Measurements from ENCODE around the gene SRSF4. TPM values are rescaled to one million over a fixed set of nuclear protein-coding genes. Genes with fewer than 3 reads are reported as not detected.

Gene SRSF4
- total and polyA plus RNA-seq, 10 of the 15 experiments (the other 5 are each of a cell fraction or from before 2014, with no cell fraction given), result 17.2 to 107 (median 78.6) TPM

GRCh38 chr1:29209173-29209572, 27.5 kb upstream of the SRSF4 start:
- Histone ChIP-seq H3K9ac (ENCODE audit: control insufficient read depth, insufficient read depth, low read length) (no peak overlapping the region), H2AFZ (ENCODE audit: control insufficient read depth, low read depth, low read length) (no peak overlapping the region), H3K4me3 (no peak overlapping the region), H3K4me2 (ENCODE audit: control insufficient read depth, insufficient read depth) (no peak overlapping the region), H3K27ac (ENCODE audit: control insufficient read depth, insufficient read depth) (peak overlapping the region; percentile 75; the same call in 1 of the 2 replicates), H3K4me1 (ENCODE audit: control insufficient read depth, insufficient read depth, low read length) (peaks cover 13% of the 10 kb centered on the region; the same call in 1 of the 2 replicates), H3K79me2 (ENCODE audit: control insufficient read depth, insufficient read depth, low read length) (no peaks in the 10 kb centered on the region), H3K9me3 (replicated peaks; ENCODE audit: control insufficient read depth, insufficient read depth, low read length) (no peaks in the 10 kb centered on the region), H3K36me3 (ENCODE audit: control insufficient read depth in 2 of 2, insufficient read depth in 2 of 2, low read length in 1 of 2) (peaks cover 2 to 4% of the 10 kb centered on the region in 2 experiments; a peak in 1 of 4 replicates), H3K27me3 (replicated peaks in 1 of 2; ENCODE audit: control insufficient read depth in 2 of 2, insufficient read depth in 2 of 2, low read length in 1 of 2) (no peaks in the 10 kb centered on the region), H4K20me1 (ENCODE audit: control insufficient read depth, insufficient read depth) (no peaks in the 10 kb centered on the region)
- DNase-seq (ENCODE audit: low read depth, low spot score), result no peak
- no peak for TF ChIP-seq BMI1 (IDR thresholded peaks at IDR 0.05; ENCODE audit: borderline replicate concordance)
- TF ChIP-seq KLF5 (IDR thresholded peaks at IDR 0.05; ENCODE audit: partially characterized antibody), result no peak
- no peak for TF ChIP-seq ZNF24 (IDR thresholded peaks at IDR 0.05)
- TF ChIP-seq NR2C2 (IDR thresholded peaks at IDR 0.05; ENCODE audit: borderline replicate concordance, control insufficient read depth, insufficient read length, low read depth), result no peak
- no peak for TF ChIP-seq NBN (IDR thresholded peaks at IDR 0.05)
- TF ChIP-seq CHD1 (IDR thresholded peaks at IDR 0.05; ENCODE audit: low read depth, low read length), result no peak
- TF ChIP-seq BCL3 (IDR thresholded peaks at IDR 0.05; ENCODE audit: borderline replicate concordance, insufficient read depth, low read depth, low read length, poor library complexity, severe bottlenecking), result no peak
- no peak for TF ChIP-seq POLR2AphosphoS5 (IDR thresholded peaks at IDR 0.05; ENCODE audit: low read length)
- no peak for TF ChIP-seq SPI1 (IDR thresholded peaks at IDR 0.05; ENCODE audit: borderline replicate concordance, insufficient read depth, low read depth, low read length)
- TF ChIP-seq HDAC6 (IDR thresholded peaks at IDR 0.05; ENCODE audit: unreplicated experiment), result no peak
- no peak for TF ChIP-seq NRF1 (conservative IDR thresholded peaks at IDR 0.05; ENCODE audit: low read depth, low read length)
- no peak for TF ChIP-seq YBX1 (IDR thresholded peaks at IDR 0.05)
- TF ChIP-seq ZBTB33 (IDR thresholded peaks at IDR 0.05), result no peak
- no peak for TF ChIP-seq FOXK2 (IDR thresholded peaks at IDR 0.05)
- TF ChIP-seq CEBPB (IDR thresholded peaks at IDR 0.05; ENCODE audit: borderline replicate concordance in 1 of 2, low read depth in 2 of 2, low read length in 2 of 2), result no peak
- no peak for TF ChIP-seq LARP7 (IDR thresholded peaks at IDR 0.05)
- intact Hi-C loops (cut with micrococcal nuclease; ENCODE audit: unreplicated experiment), result loop anchor here (10.0 kb wide), 1 partner anchor 424 kb away; no protein-coding TSS in a partner anchor
- ChIA-PET SMC1A (ENCODE audit: uncharacterized antibody, unreplicated experiment) (interaction anchor here (0.6 to 0.9 kb wide), 2 partner anchors 24 to 29 kb away, joined by 3 read pairs; no protein-coding TSS in a partner anchor), CTCF (interaction anchor here (1.2 to 1.8 kb wide), 4 partner anchors 325 to 424 kb away, joined by 3 to 10 read pairs (median 6); no protein-coding TSS in a partner anchor), POLR2A (interaction anchor here (1.2 to 1.5 kb wide), 2 partner anchors 27 to 29 kb away, joined by 4 read pairs; partner anchors contain the start of gene SRSF4), RAD21 (ENCODE audit: unreplicated experiment) (interaction anchor here (1.7 kb wide), 1 partner anchor 9 kb away, joined by 5 read pairs; no protein-coding TSS in a partner anchor)
- FAIRE-seq, result no peak
- no peak for ATAC-seq
- no TSS peak for BruUV-seq (replicated peaks)
- in situ Hi-C loops (cut with MboI), result no loop called here
- WGBS (ENCODE audit: insufficient coverage, insufficient replicate concordance, low lambda C conversion rate, missing lambda C conversion rate), result 100% methylated on average over 5 of the region's 5 CpGs

Measured in GM12878 (cell line).